ENCODE measurements around the gene TMEM132C. TPM values are rescaled to one million over a fixed set of nuclear protein-coding genes. Genes with fewer than 3 reads are reported as not detected.

TMEM132C gene
- total RNA-seq, 1 donor, result not detected

DNA sequence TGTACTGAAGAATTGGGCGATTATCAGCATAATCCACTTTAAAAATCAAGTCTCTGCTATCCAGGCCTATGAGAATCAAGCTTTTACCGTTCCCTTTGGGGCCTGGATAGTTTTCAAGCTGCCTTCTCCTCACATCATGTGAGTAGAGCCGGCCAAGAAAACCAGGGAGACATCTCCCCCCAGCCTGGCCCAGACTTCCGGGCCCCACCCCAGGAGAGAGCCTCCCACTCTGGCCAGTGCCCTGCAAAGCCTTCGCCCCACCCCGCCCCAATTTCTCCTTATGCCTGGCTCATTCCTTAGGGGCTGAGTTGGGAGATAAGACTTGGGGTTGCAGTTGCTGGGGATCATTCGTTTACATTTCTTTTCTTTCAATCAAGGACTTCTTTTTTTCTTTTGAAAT lies 1.4 kb upstream of the TMEM132C start:
- no peak for TF ChIP-seq CTCF (IDR thresholded peaks at IDR 0.05; ENCODE audit: insufficient read depth, low read depth, low read length)
- no peak for DNase-seq (ENCODE audit: low read depth)
- no peak overlapping the region for H3K4me3 ChIP-seq (ENCODE audit: low read depth, low read length)

DNA sequence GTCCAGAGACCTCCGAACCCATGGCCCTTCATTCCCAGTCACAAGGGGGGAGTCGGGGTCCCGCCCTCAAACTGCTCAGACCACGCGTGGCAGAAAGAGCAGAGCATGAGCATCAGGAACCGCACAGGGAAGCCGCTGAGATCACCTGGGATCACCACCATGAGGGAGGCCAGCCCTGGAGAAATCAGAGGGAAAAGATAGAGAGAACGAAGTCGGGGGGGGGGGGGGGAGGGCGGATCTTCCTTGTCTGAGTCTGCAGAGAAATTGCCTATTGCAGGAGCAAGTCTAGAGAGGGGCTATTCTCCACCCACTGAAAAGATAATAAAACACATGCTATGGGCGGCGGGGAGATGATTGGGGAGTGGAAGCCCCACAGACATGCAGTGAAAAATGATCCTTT lies 884 bp upstream of the TMEM132C start:
- no peak overlapping the region for H3K4me3 ChIP-seq (ENCODE audit: low read depth, low read length)
- TF ChIP-seq CTCF (IDR thresholded peaks at IDR 0.05; ENCODE audit: insufficient read depth, low read depth, low read length), result no peak
- DNase-seq (ENCODE audit: low read depth), result no peak

DNA sequence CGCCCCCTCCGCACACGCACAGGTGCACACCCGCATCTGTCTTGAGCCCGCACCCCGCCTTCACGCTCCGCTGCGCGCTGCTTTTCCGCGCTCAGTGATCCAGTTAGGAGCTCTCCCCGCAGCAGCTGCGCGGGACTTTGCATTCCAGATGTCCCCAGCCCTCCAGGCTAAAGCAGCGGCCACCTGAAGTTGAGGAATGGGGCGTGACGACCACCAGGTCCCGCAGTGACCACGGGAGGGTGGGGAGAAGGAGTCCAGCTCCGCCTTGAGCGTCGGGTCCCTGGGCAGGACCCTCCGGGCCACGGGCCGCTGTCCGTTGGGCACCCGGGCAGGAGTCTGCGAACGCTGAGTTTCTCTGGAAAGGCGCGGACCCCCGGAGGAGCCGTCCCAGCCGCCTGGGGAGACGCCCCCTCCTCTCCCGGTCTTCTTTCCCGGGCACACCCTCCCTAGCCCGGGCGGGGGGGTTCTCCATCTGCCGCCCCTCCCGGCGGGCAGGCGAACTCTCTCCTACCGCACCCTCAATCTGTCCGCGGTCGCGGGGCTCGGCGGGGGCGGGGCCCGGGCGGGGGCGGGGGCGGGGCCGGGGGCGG lies 334 bp upstream of the TMEM132C start:
- H3K4me3 ChIP-seq (ENCODE audit: low read depth, low read length), result no peak overlapping the region
- TF ChIP-seq CTCF (IDR thresholded peaks at IDR 0.05; ENCODE audit: insufficient read depth, low read depth, low read length), result no peak
- no peak for DNase-seq (ENCODE audit: low read depth)

- DNase-seq (ENCODE audit: low read depth), result no peak
- no peak overlapping the region for H3K4me3 ChIP-seq (ENCODE audit: low read depth, low read length)
- no peak for TF ChIP-seq CTCF (IDR thresholded peaks at IDR 0.05; ENCODE audit: insufficient read depth, low read depth, low read length)
These were observed 845 bp downstream of the TMEM132C start for GRCh38 chr12:128267651-128268378.

GRCh38 chr12:128268379-128268995 lies 1.5 kb downstream of the TMEM132C start:
- DNase-seq (ENCODE audit: low read depth), result no peak
- H3K4me3 ChIP-seq (ENCODE audit: low read depth, low read length), result no peak overlapping the region
- TF ChIP-seq CTCF (IDR thresholded peaks at IDR 0.05; ENCODE audit: insufficient read depth, low read depth, low read length), result no peak

DNA sequence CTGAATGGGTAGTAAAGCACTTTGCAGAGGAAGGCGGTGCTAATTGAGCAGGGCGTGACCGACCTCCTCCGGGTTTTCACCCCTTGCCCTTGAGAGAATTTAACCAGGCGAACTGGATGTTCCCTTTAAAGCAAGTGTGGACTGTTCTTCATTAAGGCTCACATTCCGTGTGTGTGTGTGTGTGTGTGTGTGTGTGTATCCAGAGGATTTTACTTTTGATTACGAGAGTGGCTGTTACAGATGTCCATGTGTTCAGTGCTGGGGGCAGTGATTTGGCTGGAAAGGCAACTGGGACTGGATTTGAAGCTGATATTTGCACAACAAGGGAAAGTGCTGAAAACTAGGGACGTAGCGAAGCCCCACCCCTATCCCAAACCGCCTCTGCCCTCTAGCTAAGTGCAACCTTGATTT lies 2.2 kb downstream of the TMEM132C start:
- TF ChIP-seq CTCF (IDR thresholded peaks at IDR 0.05; ENCODE audit: insufficient read depth, low read depth, low read length), result no peak
- no peak overlapping the region for H3K4me3 ChIP-seq (ENCODE audit: low read depth, low read length)
- DNase-seq (ENCODE audit: low read depth), result no peak
